ENCODE data around the gene SUSD4. TPM values are rescaled to one million over a fixed set of nuclear protein-coding genes. Genes with fewer than 3 reads are reported as not detected.

The SUSD4 gene
- total and polyA plus RNA-seq, 7 experiments from 2014 or later: 0.10 to 21.5 (median 7.7) TPM

GRCh38 chr1:223216531-223217205 lies 147.3 kb downstream of the SUSD4 start:
- Mint-ChIP-seq H3K4me1 (peaks cover 0 to 23% (median 4%) of the 10 kb centered on the region in 7 donors), H3K4me3 (no peak overlapping the region), H3K9me3 (peaks cover 0 to 23% (median 9%) of the 10 kb centered on the region in 11 donors), H3K27me3 (no peaks in the 10 kb centered on the region), H3K27ac (peak overlapping the region in 1 of 9 donors; percentile 42), H3K36me3 (peaks cover 0 to 36% (median 26%) of the 10 kb centered on the region in 5 donors)
- H3K4me1 ChIP-seq (ENCODE audit: control insufficient read depth in 2 of 2, insufficient read depth in 2 of 2, low read length in 2 of 2): no peaks in the 10 kb centered on the region
- DNase-seq (no peak), ATAC-seq (no peak)
- peaks cover 0 to 6% (median 0%) of the 10 kb centered on the region in 3 experiments for H3K36me3 ChIP-seq (ENCODE audit: control insufficient read depth in 2 of 3, insufficient read depth in 3 of 3, low read length in 3 of 3)
- H3K27ac ChIP-seq (ENCODE audit: low read depth, low read length): no peak overlapping the region
- ChIA-PET CTCF (no interaction called here), POLR2A (interaction anchor here (0.6 kb wide), 1 partner anchor 581 kb away, joined by 3 read pairs; no protein-coding TSS in a partner anchor)
- H3K4me3 ChIP-seq (ENCODE audit: low read length): no peak overlapping the region
- intact Hi-C loops (cut with micrococcal nuclease): no loop called here
- H3K9me3 ChIP-seq (ENCODE audit: control insufficient read depth in 2 of 3, low read length in 3 of 3): peaks cover 0 to 17% (median 0%) of the 10 kb centered on the region in 3 experiments
- no peaks in the 10 kb centered on the region for H3K27me3 ChIP-seq (ENCODE audit: control insufficient read depth in 2 of 2, insufficient read depth in 2 of 2, low read length in 2 of 2)

- ATAC-seq: no peak
- Mint-ChIP-seq H3K4me3 (no peak overlapping the region), H3K36me3 (peaks cover 0 to 30% (median 20%) of the 10 kb centered on the region in 5 donors), H3K4me1 (peaks cover 0 to 20% (median 4%) of the 10 kb centered on the region in 7 donors), H3K9me3 (peaks cover 0 to 23% (median 9%) of the 10 kb centered on the region in 11 donors), H3K27ac (peak overlapping the region in 1 of 9 donors; percentile 42), H3K27me3 (no peaks in the 10 kb centered on the region)
- CTCF ChIA-PET: no interaction called here
- H3K27ac ChIP-seq (ENCODE audit: low read depth, low read length): no peak overlapping the region
- H3K27me3 ChIP-seq (ENCODE audit: control insufficient read depth in 2 of 2, insufficient read depth in 2 of 2, low read length in 2 of 2): no peaks in the 10 kb centered on the region
- H3K36me3 ChIP-seq (ENCODE audit: control insufficient read depth in 2 of 3, insufficient read depth in 3 of 3, low read length in 3 of 3): peaks cover 0 to 3% (median 0%) of the 10 kb centered on the region in 3 experiments
- intact Hi-C loops (cut with micrococcal nuclease): no loop called here
- no peak for DNase-seq
- no peaks in the 10 kb centered on the region for H3K4me1 ChIP-seq (ENCODE audit: control insufficient read depth in 2 of 2, insufficient read depth in 2 of 2, low read length in 2 of 2)
- H3K4me3 ChIP-seq (ENCODE audit: low read length): no peak overlapping the region
- peaks cover 0 to 17% (median 0%) of the 10 kb centered on the region in 3 experiments for H3K9me3 ChIP-seq (ENCODE audit: control insufficient read depth in 2 of 3, low read length in 3 of 3)
- POLR2A ChIA-PET: interaction anchor here (0.6 kb wide), 1 partner anchor 581 kb away, joined by 3 read pairs; no protein-coding TSS in a partner anchor
Measured at GRCh38 chr1:223216074-223216473, 147.9 kb downstream of the SUSD4 start.

GRCh38 chr1:223215026-223215425 lies 148.9 kb downstream of the SUSD4 start:
- CTCF ChIA-PET: no interaction called here
- Mint-ChIP-seq H3K36me3 (peaks cover 0 to 19% (median 10%) of the 10 kb centered on the region in 5 donors), H3K4me1 (peaks cover 0 to 10% (median under 1%) of the 10 kb centered on the region in 7 donors), H3K4me3 (no peak overlapping the region), H3K27ac (no peak overlapping the region), H3K9me3 (peaks cover 0 to 19% (median 8%) of the 10 kb centered on the region in 11 donors), H3K27me3 (no peaks in the 10 kb centered on the region)
- H3K4me3 ChIP-seq (ENCODE audit: low read length): no peak overlapping the region
- peaks cover 0 to 3% (median 0%) of the 10 kb centered on the region in 3 experiments for H3K36me3 ChIP-seq (ENCODE audit: control insufficient read depth in 2 of 3, insufficient read depth in 3 of 3, low read length in 3 of 3)
- peaks cover 0 to 17% (median 0%) of the 10 kb centered on the region in 3 experiments for H3K9me3 ChIP-seq (ENCODE audit: control insufficient read depth in 2 of 3, low read length in 3 of 3)
- H3K27ac ChIP-seq (ENCODE audit: low read depth, low read length): no peak overlapping the region
- H3K27me3 ChIP-seq (ENCODE audit: control insufficient read depth in 2 of 2, insufficient read depth in 2 of 2, low read length in 2 of 2): no peaks in the 10 kb centered on the region
- DNase-seq (no peak), ATAC-seq (no peak)
- POLR2A ChIA-PET: no interaction called here
- no peaks in the 10 kb centered on the region for H3K4me1 ChIP-seq (ENCODE audit: control insufficient read depth in 2 of 2, insufficient read depth in 2 of 2, low read length in 2 of 2)
- intact Hi-C loops (cut with micrococcal nuclease): no loop called here

GRCh38 chr1:223214261-223214807 lies 149.6 kb downstream of the SUSD4 start:
- H3K9me3 Mint-ChIP-seq: peaks cover 0 to 14% (median 7%) of the 10 kb centered on the region in 11 donors
- POLR2A ChIA-PET: no interaction called here
- H3K27ac Mint-ChIP-seq: peak overlapping the region in 1 of 9 donors; percentile 82
- Histone ChIP-seq H3K27me3 (ENCODE audit: control insufficient read depth in 2 of 2, insufficient read depth in 2 of 2, low read length in 2 of 2) (no peaks in the 10 kb centered on the region), H3K4me1 (ENCODE audit: control insufficient read depth in 2 of 2, insufficient read depth in 2 of 2, low read length in 2 of 2) (no peaks in the 10 kb centered on the region), H3K9me3 (ENCODE audit: control insufficient read depth in 2 of 3, low read length in 3 of 3) (peaks cover 0 to 12% (median 0%) of the 10 kb centered on the region in 3 experiments), H3K36me3 (ENCODE audit: control insufficient read depth in 2 of 3, insufficient read depth in 3 of 3, low read length in 3 of 3) (peaks cover 0 to under 1% (median 0%) of the 10 kb centered on the region in 3 experiments), H3K27ac (ENCODE audit: low read depth, low read length) (no peak overlapping the region), H3K4me3 (ENCODE audit: low read length) (no peak overlapping the region)
- peaks cover 0 to 14% (median 9%) of the 10 kb centered on the region in 5 donors for H3K36me3 Mint-ChIP-seq
- no peaks in the 10 kb centered on the region for H3K27me3 Mint-ChIP-seq
- no peak overlapping the region for H3K4me3 Mint-ChIP-seq
- DNase-seq (no peak), ATAC-seq (no peak)
- CTCF ChIA-PET: no interaction called here
- H3K4me1 Mint-ChIP-seq: peaks cover 0 to 7% (median 0%) of the 10 kb centered on the region in 7 donors
- intact Hi-C loops (cut with micrococcal nuclease): no loop called here

GRCh38 chr1:223212441-223212840 lies 151.5 kb downstream of the SUSD4 start:
- H3K4me3 Mint-ChIP-seq: no peak overlapping the region
- ATAC-seq (no peak), DNase-seq (no peak)
- peaks cover 0 to 7% (median 0%) of the 10 kb centered on the region in 7 donors for H3K4me1 Mint-ChIP-seq
- CTCF ChIA-PET: no interaction called here
- Histone ChIP-seq H3K9me3 (ENCODE audit: control insufficient read depth in 2 of 3, low read length in 3 of 3) (no peaks in the 10 kb centered on the region), H3K4me1 (ENCODE audit: control insufficient read depth in 2 of 2, insufficient read depth in 2 of 2, low read length in 2 of 2) (no peaks in the 10 kb centered on the region), H3K27ac (ENCODE audit: low read depth, low read length) (no peak overlapping the region), H3K4me3 (ENCODE audit: low read length) (no peak overlapping the region), H3K27me3 (ENCODE audit: control insufficient read depth in 2 of 2, insufficient read depth in 2 of 2, low read length in 2 of 2) (no peaks in the 10 kb centered on the region), H3K36me3 (ENCODE audit: control insufficient read depth in 2 of 3, insufficient read depth in 3 of 3, low read length in 3 of 3) (no peaks in the 10 kb centered on the region)
- H3K27ac Mint-ChIP-seq: peak overlapping the region in 2 of 9 donors; percentile 20 to 32
- intact Hi-C loops (cut with micrococcal nuclease): no loop called here
- H3K27me3 Mint-ChIP-seq: peaks cover 0 to 5% (median 0%) of the 10 kb centered on the region in 5 donors
- POLR2A ChIA-PET: no interaction called here
- H3K36me3 Mint-ChIP-seq: no peaks in the 10 kb centered on the region
- no peaks in the 10 kb centered on the region for H3K9me3 Mint-ChIP-seq

GRCh38 chr1:223211323-223211985 lies 152.5 kb downstream of the SUSD4 start:
- intact Hi-C loops (cut with micrococcal nuclease): no loop called here
- no peaks in the 10 kb centered on the region for H3K27me3 ChIP-seq (ENCODE audit: control insufficient read depth in 2 of 2, insufficient read depth in 2 of 2, low read length in 2 of 2)
- H3K9me3 ChIP-seq (ENCODE audit: control insufficient read depth in 2 of 3, low read length in 3 of 3): no peaks in the 10 kb centered on the region
- no peaks in the 10 kb centered on the region for H3K36me3 ChIP-seq (ENCODE audit: control insufficient read depth in 2 of 3, insufficient read depth in 3 of 3, low read length in 3 of 3)
- Mint-ChIP-seq H3K4me1 (peaks cover 0 to 7% (median 0%) of the 10 kb centered on the region in 7 donors), H3K36me3 (no peaks in the 10 kb centered on the region), H3K27me3 (peaks cover 0 to 5% (median 0%) of the 10 kb centered on the region in 5 donors), H3K4me3 (no peak overlapping the region), H3K9me3 (no peaks in the 10 kb centered on the region), H3K27ac (no peak overlapping the region)
- H3K4me1 ChIP-seq (ENCODE audit: control insufficient read depth in 2 of 2, insufficient read depth in 2 of 2, low read length in 2 of 2): no peaks in the 10 kb centered on the region
- H3K27ac ChIP-seq (ENCODE audit: low read depth, low read length): no peak overlapping the region
- DNase-seq (no peak), ATAC-seq (no peak)
- POLR2A ChIA-PET: interaction anchor here (1.2 kb wide), 1 partner anchor 9 kb away, joined by 3 read pairs; no protein-coding TSS in a partner anchor
- no peak overlapping the region for H3K4me3 ChIP-seq (ENCODE audit: low read length)
- CTCF ChIA-PET: no interaction called here

Measured in naive thymus-derived CD4-positive, alpha-beta T cell (primary cell).